ENCODE data around the gene MDM4. TPM values are rescaled to one million over a fixed set of nuclear protein-coding genes. Genes with fewer than 3 reads are reported as not detected.
A peak's percentile ranks its signal among the peaks of the same experiment; 100 is the strongest.

MDM4 gene
- total RNA-seq, 2 donors from 2014 or later = 65.5 to 161 TPM

GRCh38 chr1:204494281-204495077 is 21.7 kb upstream of the MDM4 start, which contains the start of gene PIK3C2B:
Gene PIK3C2B (minus strand): TSS chr1:204494805. CDS start chr1:204469802, 25,003 bp downstream.
- Histone ChIP-seq H3K9ac (ENCODE audit: extremely low read depth, low read length, poor library complexity, severe bottlenecking) (peak within 1 kb of the TSS; percentile 84), H3K9me3 (ENCODE audit: control insufficient read depth, low read length) (no peaks in the 10 kb centered on the region), H3K27me3 (ENCODE audit: control insufficient read depth, insufficient read depth, low read length, poor library complexity, severe bottlenecking) (peaks cover 27% of the 10 kb centered on the region), H3K36me3 (ENCODE audit: control insufficient read depth, insufficient read depth, low read length) (no peaks in the 10 kb centered on the region), H3K27ac (ENCODE audit: low read depth, low read length) (peak within 1 kb of the TSS; percentile 98), H3K4me1 (ENCODE audit: control insufficient read depth, insufficient read depth, low read length) (peaks cover 8% of the 10 kb centered on the region), H3K4me3 (ENCODE audit: low read length) (peak within 1 kb of the TSS; percentile 97)
- TF ChIP-seq CTCF (conservative IDR thresholded peaks at IDR 0.05) = peak; percentile 75
- H3K27me3 Mint-ChIP-seq (ENCODE audit: insufficient read depth) = peaks cover 35% of the 10 kb centered on the region
- WGBS, 2 experiments (ENCODE audit: insufficient coverage in 1 of 2, insufficient read length in 1 of 2) = 0 to 1% methylated on average over 20 to 69 of the region's 69 CpGs
- H3K9me3 Mint-ChIP-seq = no peaks in the 10 kb centered on the region
- no peaks in the 10 kb centered on the region for H3K36me3 Mint-ChIP-seq (ENCODE audit: low read depth)
- H3K4me1 Mint-ChIP-seq = peaks cover 27% of the 10 kb centered on the region
- DNase-seq = peak; percentile 94
- peak within 1 kb of the TSS; percentile 78 for H3K4me3 Mint-ChIP-seq
- peak within 1 kb of the TSS; percentile 87 for H3K27ac Mint-ChIP-seq

- DNase-seq = no peak
- H3K27me3 Mint-ChIP-seq (ENCODE audit: insufficient read depth) = peaks cover 35% of the 10 kb centered on the region
- Histone ChIP-seq H3K27ac (ENCODE audit: low read depth, low read length) (no peak overlapping the region), H3K4me1 (ENCODE audit: control insufficient read depth, insufficient read depth, low read length) (peaks cover 8% of the 10 kb centered on the region), H3K27me3 (ENCODE audit: control insufficient read depth, insufficient read depth, low read length, poor library complexity, severe bottlenecking) (peaks cover 27% of the 10 kb centered on the region), H3K36me3 (ENCODE audit: control insufficient read depth, insufficient read depth, low read length) (no peaks in the 10 kb centered on the region), H3K4me3 (ENCODE audit: low read length) (peak overlapping the region; percentile 97), H3K9me3 (ENCODE audit: control insufficient read depth, low read length) (peaks cover 4% of the 10 kb centered on the region), H3K9ac (ENCODE audit: extremely low read depth, low read length, poor library complexity, severe bottlenecking) (peak overlapping the region; percentile 22)
- no peaks in the 10 kb centered on the region for H3K36me3 Mint-ChIP-seq (ENCODE audit: low read depth)
- H3K4me3 Mint-ChIP-seq = peak overlapping the region; percentile 78
- peaks cover 24% of the 10 kb centered on the region for H3K4me1 Mint-ChIP-seq
- H3K27ac Mint-ChIP-seq = peak overlapping the region; percentile 15
- WGBS, 2 experiments (ENCODE audit: insufficient coverage in 1 of 2, insufficient read length in 1 of 2) = 8 to 14% methylated on average over 2 to 13 of the region's 17 CpGs
- H3K9me3 Mint-ChIP-seq = no peaks in the 10 kb centered on the region
- TF ChIP-seq CTCF (conservative IDR thresholded peaks at IDR 0.05) = no peak
Observed at GRCh38 chr1:204495078-204495753, 21.0 kb upstream of the MDM4 start.

- Histone ChIP-seq H3K9ac (ENCODE audit: extremely low read depth, low read length, poor library complexity, severe bottlenecking) (no peak overlapping the region), H3K4me1 (ENCODE audit: control insufficient read depth, insufficient read depth, low read length) (peaks cover 8% of the 10 kb centered on the region), H3K4me3 (ENCODE audit: low read length) (no peak overlapping the region), H3K36me3 (ENCODE audit: control insufficient read depth, insufficient read depth, low read length) (no peaks in the 10 kb centered on the region), H3K9me3 (ENCODE audit: control insufficient read depth, low read length) (peaks cover 6% of the 10 kb centered on the region), H3K27me3 (ENCODE audit: control insufficient read depth, insufficient read depth, low read length, poor library complexity, severe bottlenecking) (peaks cover 27% of the 10 kb centered on the region), H3K27ac (ENCODE audit: low read depth, low read length) (no peak overlapping the region)
- no peaks in the 10 kb centered on the region for H3K9me3 Mint-ChIP-seq
- H3K36me3 Mint-ChIP-seq (ENCODE audit: low read depth) = no peaks in the 10 kb centered on the region
- peaks cover 35% of the 10 kb centered on the region for H3K27me3 Mint-ChIP-seq (ENCODE audit: insufficient read depth)
- H3K4me1 Mint-ChIP-seq = peaks cover 22% of the 10 kb centered on the region
- TF ChIP-seq CTCF (conservative IDR thresholded peaks at IDR 0.05) = no peak
- whole genome bisulfite sequencing, 2 experiments (ENCODE audit: insufficient coverage in 1 of 2, insufficient read length in 1 of 2) = 91% methylated on average over 6 of the region's 6 CpGs; no CpG with 5 or more reads in 1 of the 2 experiments
- peak overlapping the region; percentile 78 for H3K4me3 Mint-ChIP-seq
- H3K27ac Mint-ChIP-seq = no peak overlapping the region
- DNase-seq = no peak
Observed at GRCh38 chr1:204495777-204496176, 20.4 kb upstream of the MDM4 start.
